Esophagus (tissue), 2 donors: ENCODE data around the gene MATCAP1. TPM values are rescaled to one million over a fixed set of nuclear protein-coding genes. Genes with fewer than 3 reads are reported as not detected.

ENCODE experiments used
- H3K27ac ChIP-seq, 2 donors: one replicate each; pipeline ENCODE4 v1.5.1; 2013; ENCODE audit warnings: low read depth in 2 of 2, mild to moderate bottlenecking in 2 of 2, inconsistent platforms in 1 of 2, low read length in 1 of 2, moderate library complexity in 1 of 2
- H3K27me3 ChIP-seq, 2 donors: one replicate each; pipeline ENCODE4 v1.6.1; 2013; ENCODE audit warnings: low read length in 2 of 2, control low read depth in 1 of 2, mild to moderate bottlenecking in 1 of 2; ENCODE audit not compliant: insufficient read depth in 2 of 2, control insufficient read depth in 1 of 2
- H3K36me3 ChIP-seq, 2 donors: one replicate each; pipeline ENCODE4 v1.6.1; 2013; ENCODE audit warnings: low read length in 1 of 2; ENCODE audit not compliant: control insufficient read depth in 2 of 2, insufficient read depth in 2 of 2
- H3K4me1 ChIP-seq, 2 donors: one replicate each; pipeline ENCODE4 v1.6.1; 2013; ENCODE audit warnings: low read length in 1 of 2; ENCODE audit not compliant: control insufficient read depth in 2 of 2, insufficient read depth in 2 of 2
- H3K4me3 ChIP-seq, 2 donors: one replicate each; pipeline ENCODE4 v1.5.1; 2013; ENCODE audit warnings: low read length in 2 of 2, mild to moderate bottlenecking in 2 of 2, low read depth in 1 of 2, moderate library complexity in 1 of 2
- H3K9me3 ChIP-seq, 2 donors: one replicate each; pipeline ENCODE4 v1.6.1; 2013; ENCODE audit warnings: mild to moderate bottlenecking in 2 of 2, low read depth in 1 of 2, low read length in 1 of 2, moderate library complexity in 1 of 2; ENCODE audit not compliant: control insufficient read depth in 2 of 2, insufficient read depth in 1 of 2
- WGBS, 2 donors: extraction: QIAGEN DNeasy Blood & Tissue Kit; methylation state at CpG; one replicate each; pipeline ENCODE4 v1.1.7; 2013; 5-methylcytosine and 5-hydroxymethylcytosine counted together
- polyA plus RNA-seq, 2 donors: library from polyadenylated mRNA; stranded (reverse); fragments of 200-250 nt; gene quantifications; one replicate each; pipeline ENCODE4 v1.2.3, GENCODE V29; 2013
- donor health status: healthy with polysubstance abuse.
- donor health status: Bipolar disorder and iron deficiency.

Gene MATCAP1
- polyA plus RNA-seq, 2 donors: 18.2 to 30.5 TPM

- H3K4me1 ChIP-seq: peaks cover 7 to 24% of the 10 kb centered on the region in 2 donors
- H3K36me3 ChIP-seq: peaks cover 0 to 3% of the 10 kb centered on the region in 2 donors
- H3K27me3 ChIP-seq: no peaks in the 10 kb centered on the region
- no peaks in the 10 kb centered on the region for H3K9me3 ChIP-seq
- no peak overlapping the region for H3K4me3 ChIP-seq
- WGBS, 2 donors: 64 to 66% methylated on average over 9 of the region's 9 CpGs
- peak overlapping the region in 1 of 2 donors; percentile 92 for H3K27ac ChIP-seq
These were observed 14.7 kb downstream of the MATCAP1 start for GRCh38 chr16:67169011-67169451.

GRCh38 chr16:67167588-67167987, 16.2 kb downstream of the MATCAP1 start:
- Histone ChIP-seq H3K27me3 (no peaks in the 10 kb centered on the region), H3K4me1 (peaks cover 12 to 32% of the 10 kb centered on the region in 2 donors), H3K27ac (no peak overlapping the region), H3K9me3 (no peaks in the 10 kb centered on the region), H3K36me3 (peaks cover 0 to 3% of the 10 kb centered on the region in 2 donors), H3K4me3 (no peak overlapping the region)
- 91 to 96% methylated on average over 7 of the region's 7 CpGs for WGBS, 2 donors

- Histone ChIP-seq H3K4me1 (peaks cover 12 to 34% of the 10 kb centered on the region in 2 donors), H3K9me3 (no peaks in the 10 kb centered on the region), H3K4me3 (no peak overlapping the region), H3K36me3 (peaks cover 0 to 3% of the 10 kb centered on the region in 2 donors), H3K27ac (no peak overlapping the region), H3K27me3 (no peaks in the 10 kb centered on the region)
- WGBS, 2 donors: 76 to 81% methylated on average over 5 of the region's 5 CpGs
These were observed 17.1 kb downstream of the MATCAP1 start for GRCh38 chr16:67166598-67167168.

GRCh38 chr16:67166110-67166547, 17.6 kb downstream of the MATCAP1 start:
- 45 to 62% methylated on average over 13 to 18 of the region's 18 CpGs for WGBS, 2 donors
- Histone ChIP-seq H3K4me3 (no peak overlapping the region), H3K27ac (no peak overlapping the region), H3K9me3 (no peaks in the 10 kb centered on the region), H3K4me1 (peaks cover 12 to 34% of the 10 kb centered on the region in 2 donors), H3K36me3 (peaks cover 0 to 3% of the 10 kb centered on the region in 2 donors), H3K27me3 (no peaks in the 10 kb centered on the region)

DNA sequence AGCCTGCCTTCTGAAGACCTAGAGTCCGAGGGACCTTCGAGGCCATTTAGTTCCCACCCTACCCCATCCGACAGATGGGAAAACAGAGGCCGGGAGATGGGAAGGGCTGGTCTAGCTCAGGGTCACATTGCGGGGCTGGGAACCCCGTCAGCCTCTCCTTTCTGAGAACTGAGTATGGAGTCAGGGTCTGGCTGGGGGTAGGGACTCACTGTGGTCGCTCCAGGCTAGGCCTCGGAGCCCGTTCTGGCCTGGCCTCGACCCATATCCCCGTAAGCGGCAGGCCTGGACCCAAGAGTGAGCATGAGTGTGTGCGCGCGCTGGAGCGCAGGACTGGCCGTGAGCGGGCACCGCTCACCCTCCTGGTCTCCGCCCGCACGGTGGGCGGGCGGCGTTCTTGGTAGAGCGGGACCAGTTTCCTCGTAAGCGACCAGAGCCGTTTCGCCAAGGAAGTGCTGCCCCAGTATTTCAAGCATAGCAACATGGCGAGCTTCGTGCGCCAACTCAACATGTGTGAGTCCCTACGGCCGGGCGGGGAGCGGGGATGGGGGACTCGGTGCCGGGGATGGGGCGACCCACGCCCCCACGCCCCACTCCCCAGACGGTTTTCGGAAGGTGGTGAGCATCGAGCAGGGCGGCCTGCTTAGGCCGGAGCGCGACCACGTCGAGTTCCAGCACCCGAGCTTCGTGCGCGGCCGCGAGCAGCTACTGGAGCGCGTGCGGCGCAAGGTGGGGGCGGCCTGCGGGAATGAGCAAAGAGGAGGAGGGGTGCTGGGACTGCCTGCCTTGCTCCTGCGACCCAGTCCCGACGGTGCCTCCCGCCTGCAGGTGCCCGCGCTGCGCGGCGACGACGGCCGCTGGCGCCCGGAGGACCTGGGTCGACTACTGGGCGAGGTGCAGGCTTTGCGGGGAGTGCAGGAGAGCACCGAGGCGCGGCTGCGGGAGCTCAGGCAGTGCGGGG, 18.4 kb downstream of the MATCAP1 start:
- Histone ChIP-seq H3K4me3 (peak overlapping the region in 1 of 2 donors; percentile 33), H3K4me1 (peaks cover 12 to 32% of the 10 kb centered on the region in 2 donors)

DNA sequence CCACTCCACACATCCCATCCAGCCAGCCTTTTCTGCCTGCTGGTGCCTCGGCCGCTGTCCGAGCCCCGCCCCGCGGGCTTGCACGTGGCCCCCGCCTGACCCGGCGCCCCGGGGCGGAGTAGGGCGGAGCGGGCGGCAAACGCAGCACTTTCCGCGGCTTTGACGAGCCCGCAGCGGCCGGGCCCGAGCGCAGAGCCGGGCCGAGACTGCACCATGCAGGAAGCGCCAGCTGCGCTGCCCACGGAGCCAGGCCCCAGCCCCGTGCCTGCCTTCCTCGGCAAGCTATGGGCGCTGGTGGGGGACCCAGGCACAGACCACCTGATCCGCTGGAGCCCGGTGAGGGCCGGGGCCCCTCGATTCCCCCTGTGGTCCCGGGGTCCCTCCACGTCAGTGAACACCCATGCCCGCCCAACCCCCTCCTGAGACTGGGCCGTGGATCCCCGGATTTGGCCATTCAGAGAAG, 19.1 kb downstream of the MATCAP1 start, which contains the start of gene HSF4:
TSS of gene HSF4 (plus strand) at position 147 of the 463 bp plus-strand sequence. CDS start at position 214, 67 bp downstream.
- Histone ChIP-seq H3K27me3 (no peaks in the 10 kb centered on the region), H3K4me3 (peak within 1 kb of the TSS; percentile 33 to 42), H3K4me1 (peaks cover 12 to 32% of the 10 kb centered on the region in 2 donors), H3K27ac (peak within 1 kb of the TSS; percentile 65 to 79), H3K36me3 (peaks cover 0 to 3% of the 10 kb centered on the region in 2 donors), H3K9me3 (no peaks in the 10 kb centered on the region)
- WGBS, 2 donors: 1 to 5% methylated on average over 34 to 41 of the region's 41 CpGs

More for the DNA sequence above, 18.4 kb downstream of the MATCAP1 start:
- peak overlapping the region in 1 of 2 donors; percentile 73 for H3K27ac ChIP-seq
- H3K9me3 ChIP-seq: no peaks in the 10 kb centered on the region
- H3K27me3 ChIP-seq: no peaks in the 10 kb centered on the region
- peaks cover 0 to 3% of the 10 kb centered on the region in 2 donors for H3K36me3 ChIP-seq
- 38 to 47% methylated on average over 78 to 85 of the region's 85 CpGs for WGBS, 2 donors

GRCh38 chr16:67163999-67164558, 19.7 kb downstream of the MATCAP1 start:
- peak overlapping the region; percentile 33 to 42 for H3K4me3 ChIP-seq
- H3K27me3 ChIP-seq: no peaks in the 10 kb centered on the region
- 2 to 3% methylated on average over 27 to 34 of the region's 34 CpGs for WGBS, 2 donors
- peaks cover 12 to 30% of the 10 kb centered on the region in 2 donors for H3K4me1 ChIP-seq
- no peaks in the 10 kb centered on the region for H3K9me3 ChIP-seq
- H3K27ac ChIP-seq: peak overlapping the region; percentile 65 to 79
- H3K36me3 ChIP-seq: peaks cover 0 to 3% of the 10 kb centered on the region in 2 donors

GRCh38 chr16:67163164-67163998, 20.4 kb downstream of the MATCAP1 start:
- Histone ChIP-seq H3K4me1 (peaks cover 12 to 33% of the 10 kb centered on the region in 2 donors), H3K27ac (peak overlapping the region; percentile 26 to 79), H3K4me3 (peak overlapping the region; percentile 33 to 42), H3K9me3 (no peaks in the 10 kb centered on the region), H3K36me3 (no peaks in the 10 kb centered on the region), H3K27me3 (no peaks in the 10 kb centered on the region)
- 2 to 19% methylated on average over 89 to 99 of the region's 99 CpGs for WGBS, 2 donors
